GM19240 (cell line): ENCODE measurements around the gene DEXI.
"Not testable (repeated sequence)": the region's sequence is repeated elsewhere in the genome, so short reads cannot be mapped to it uniquely, and the experiment has no call there.

Experiments
- DNase-seq: peaks from one replicate; pipeline ENCODE4 v3.0.0; 2011; ENCODE audit warnings: low spot score; ENCODE audit not compliant: insufficient read length

Gene DEXI

GRCh38 chr16:10969615-10970014 lies 27.3 kb upstream of the DEXI start:
- DNase-seq, result no peak

GRCh38 chr16:10968498-10968897 lies 26.2 kb upstream of the DEXI start:
- no peak for DNase-seq

DNA sequence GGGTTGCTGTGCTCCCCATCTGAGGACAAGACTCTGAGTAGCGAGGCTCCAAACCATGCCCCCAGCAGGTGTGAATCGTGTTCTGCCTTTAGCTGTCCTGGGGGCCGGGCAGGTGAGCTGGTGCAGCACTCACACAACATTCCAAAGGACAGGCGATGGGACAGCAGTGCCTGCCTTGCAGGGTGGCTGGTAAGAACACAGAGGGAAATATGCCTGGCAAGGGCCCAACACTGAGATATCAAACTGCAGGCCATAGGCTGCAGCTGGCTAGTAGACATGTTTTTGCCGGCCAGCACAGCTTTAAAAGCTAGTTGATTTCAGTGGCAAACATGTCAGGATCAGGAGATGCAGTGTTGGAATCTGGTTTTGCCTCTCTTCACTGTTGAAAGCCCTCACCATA lies 25.7 kb upstream of the DEXI start:
- no peak for DNase-seq

- DNase-seq, result not testable (repeated sequence)
These were observed 24.3 kb upstream of the DEXI start for GRCh38 chr16:10966559-10966958.

GRCh38 chr16:10966129-10966528 lies 23.9 kb upstream of the DEXI start:
- no peak for DNase-seq

DNA sequence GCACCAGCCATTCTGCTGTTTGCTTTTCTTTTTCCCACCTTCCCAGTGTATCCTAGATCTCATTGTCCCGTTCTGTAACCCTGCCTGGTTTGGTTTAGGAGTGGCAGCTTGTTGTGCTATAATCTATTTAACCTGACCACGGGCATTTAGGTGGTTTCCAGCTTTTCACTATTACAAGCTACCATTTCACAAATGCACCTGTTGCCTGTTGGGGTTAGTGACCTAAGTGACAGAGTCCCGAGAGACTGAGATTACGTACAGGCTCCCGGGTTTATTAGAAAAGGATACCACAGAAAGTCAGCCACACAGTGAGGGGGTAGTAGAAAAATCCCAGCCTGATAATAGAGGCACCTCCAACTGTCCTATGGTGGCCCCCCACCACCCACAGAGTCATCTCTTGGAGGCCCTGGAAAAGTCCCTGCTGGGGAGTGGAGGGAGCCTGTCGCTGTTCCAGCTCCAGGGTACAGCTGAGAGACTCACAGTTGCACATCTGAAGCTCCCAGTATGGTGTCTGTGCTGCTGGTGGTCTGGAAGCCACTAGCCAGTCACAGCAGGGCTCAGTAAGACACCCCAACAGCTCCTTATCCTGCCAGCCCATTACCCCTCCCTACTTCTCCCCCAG lies 23.3 kb upstream of the DEXI start:
- DNase-seq, result no peak

- DNase-seq, result no peak
These were observed 22.6 kb upstream of the DEXI start for GRCh38 chr16:10964891-10965326.

- DNase-seq, result peak; percentile 70
These were observed 22.0 kb upstream of the DEXI start for GRCh38 chr16:10964039-10964890.

DNA sequence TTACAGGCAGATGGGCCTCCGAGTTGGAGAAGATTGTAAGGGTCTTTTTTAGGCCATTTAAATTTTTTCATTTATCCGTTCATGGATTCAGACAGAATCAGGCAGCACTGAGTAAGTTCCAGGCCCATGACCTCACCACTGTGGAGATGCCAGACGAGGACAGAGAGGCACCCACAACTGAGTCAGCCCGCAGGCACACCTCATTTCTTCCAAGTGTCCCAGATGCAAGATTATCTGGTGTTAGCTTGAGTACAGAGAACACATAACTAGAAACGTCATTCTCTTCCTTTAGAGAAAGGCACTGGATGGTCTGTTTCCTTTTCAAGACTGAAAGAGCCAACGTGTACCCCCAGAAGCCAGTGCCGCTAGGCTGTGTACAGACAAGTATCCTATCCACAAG lies 19.0 kb upstream of the DEXI start:
- DNase-seq, result no peak

- no peak for DNase-seq
These were observed 16.9 kb upstream of the DEXI start for GRCh38 chr16:10959161-10959560.

- DNase-seq, result no peak
These were observed 15.7 kb upstream of the DEXI start for GRCh38 chr16:10957771-10958482.

DNA sequence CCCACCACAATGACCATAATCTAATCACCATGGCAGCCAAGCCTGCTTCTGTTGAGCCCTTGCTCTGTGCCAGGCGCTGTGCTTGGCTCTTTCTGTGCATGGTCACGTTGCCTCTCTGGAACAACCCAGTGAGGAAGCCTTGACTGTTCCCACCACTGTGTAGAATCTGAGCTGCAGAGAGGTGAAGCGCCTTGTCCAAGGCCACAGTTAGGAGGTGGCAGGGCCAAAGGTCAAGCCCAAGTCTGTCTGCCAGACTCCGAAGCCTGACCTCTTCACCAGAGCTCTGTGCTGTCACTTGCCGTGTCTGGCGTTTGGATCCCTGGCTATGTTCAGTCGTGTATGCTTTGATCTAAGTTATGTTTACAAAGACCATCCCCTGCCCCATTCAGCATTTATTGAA lies 12.6 kb upstream of the DEXI start:
- DNase-seq, result no peak

DNA sequence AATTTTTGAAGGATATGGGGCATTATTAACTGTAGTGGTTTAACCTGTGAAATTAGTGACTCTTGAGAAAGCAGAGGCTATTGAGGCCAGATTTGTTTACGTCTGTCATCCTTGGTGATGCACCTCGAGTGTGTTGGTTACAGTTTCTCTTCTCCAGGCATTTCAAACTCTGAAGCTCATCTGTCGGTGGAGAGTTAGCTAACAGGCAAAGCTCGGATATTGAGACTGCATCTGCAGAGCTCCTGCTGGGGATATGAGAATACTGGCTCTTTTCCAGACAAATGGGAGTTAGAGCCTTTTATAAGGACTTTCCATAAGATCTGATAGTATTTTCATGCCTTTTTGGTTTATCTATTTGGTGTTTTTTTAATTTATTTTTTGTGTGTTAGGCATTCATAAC lies 8.8 kb upstream of the DEXI start:
- DNase-seq, result no peak

DNA sequence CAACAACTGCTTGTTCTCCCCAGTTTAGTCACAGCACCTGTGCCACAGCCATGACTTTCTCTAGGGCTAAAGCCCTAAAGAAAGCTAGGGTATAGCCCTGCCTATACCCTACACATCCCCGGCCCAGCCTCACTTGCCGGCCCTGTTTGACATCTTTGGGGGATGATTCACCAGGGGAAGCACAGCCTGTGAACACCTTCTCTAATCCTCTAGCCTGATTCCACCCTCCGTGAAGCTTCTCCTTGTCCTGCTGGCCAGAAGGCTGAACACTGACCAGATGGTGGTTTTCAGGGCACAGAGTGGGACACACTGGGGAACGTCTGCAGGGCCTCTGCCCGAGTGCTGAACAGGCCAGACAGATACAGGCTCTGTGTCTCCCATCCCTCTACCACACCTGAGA lies 8.1 kb upstream of the DEXI start:
- DNase-seq, result no peak

DNA sequence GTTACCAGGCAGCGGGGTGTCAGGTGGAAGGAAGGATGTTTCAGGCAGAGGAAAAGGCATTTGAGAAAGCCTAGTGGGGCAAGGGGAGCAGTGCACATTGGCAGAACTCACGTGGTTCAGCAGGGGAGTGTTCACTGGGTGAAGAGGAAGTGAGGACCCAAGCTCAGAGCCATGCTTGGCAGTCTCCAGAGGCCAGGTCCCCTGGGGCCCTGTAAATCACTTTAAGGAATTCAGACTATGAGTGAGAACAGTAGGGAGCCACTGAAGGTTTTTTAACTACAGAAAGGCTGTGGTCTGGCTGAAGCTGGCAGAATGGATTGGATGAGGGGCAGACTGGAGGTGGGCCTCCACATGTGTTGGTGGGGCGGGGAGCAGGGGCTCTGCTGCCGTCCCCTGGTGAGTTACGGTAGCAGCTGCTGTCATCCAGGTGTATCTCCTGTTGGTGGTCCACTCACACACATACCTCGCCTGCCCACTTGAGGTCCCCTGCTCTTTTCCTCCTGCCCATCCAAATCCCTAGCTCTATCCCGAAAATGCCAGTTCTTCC lies 7.2 kb upstream of the DEXI start:
- no peak for DNase-seq

DNA sequence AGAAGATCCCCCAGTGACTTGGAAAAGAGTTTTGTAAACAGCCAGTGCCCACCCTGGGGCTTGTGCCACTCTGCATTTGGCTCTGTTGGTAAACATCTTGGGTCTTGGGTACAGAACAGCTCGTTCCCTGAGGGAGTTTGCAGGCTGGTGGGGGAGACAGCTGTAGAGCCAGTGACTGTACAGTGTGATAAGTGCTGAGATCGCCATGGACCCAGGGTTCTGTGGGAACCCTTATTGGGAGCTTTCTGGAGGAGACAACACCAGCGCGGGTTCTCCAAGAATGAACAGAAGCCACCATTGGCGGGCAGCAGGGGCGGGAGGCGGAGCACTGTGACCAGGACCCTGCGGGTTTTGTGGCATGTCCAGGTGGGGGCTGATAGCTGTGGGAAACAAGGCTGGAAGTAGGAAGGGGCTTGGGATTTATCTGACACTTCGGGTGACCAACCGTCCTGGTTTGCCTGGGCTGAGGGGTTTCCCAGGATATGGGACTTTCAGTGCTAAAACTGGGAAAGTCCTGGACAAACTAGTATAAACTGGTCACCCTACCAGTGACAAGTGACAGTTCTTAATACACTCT lies 5.0 kb upstream of the DEXI start:
- no peak for DNase-seq

- no peak for DNase-seq
These were observed 4.0 kb upstream of the DEXI start for GRCh38 chr16:10946308-10946707.

DNA sequence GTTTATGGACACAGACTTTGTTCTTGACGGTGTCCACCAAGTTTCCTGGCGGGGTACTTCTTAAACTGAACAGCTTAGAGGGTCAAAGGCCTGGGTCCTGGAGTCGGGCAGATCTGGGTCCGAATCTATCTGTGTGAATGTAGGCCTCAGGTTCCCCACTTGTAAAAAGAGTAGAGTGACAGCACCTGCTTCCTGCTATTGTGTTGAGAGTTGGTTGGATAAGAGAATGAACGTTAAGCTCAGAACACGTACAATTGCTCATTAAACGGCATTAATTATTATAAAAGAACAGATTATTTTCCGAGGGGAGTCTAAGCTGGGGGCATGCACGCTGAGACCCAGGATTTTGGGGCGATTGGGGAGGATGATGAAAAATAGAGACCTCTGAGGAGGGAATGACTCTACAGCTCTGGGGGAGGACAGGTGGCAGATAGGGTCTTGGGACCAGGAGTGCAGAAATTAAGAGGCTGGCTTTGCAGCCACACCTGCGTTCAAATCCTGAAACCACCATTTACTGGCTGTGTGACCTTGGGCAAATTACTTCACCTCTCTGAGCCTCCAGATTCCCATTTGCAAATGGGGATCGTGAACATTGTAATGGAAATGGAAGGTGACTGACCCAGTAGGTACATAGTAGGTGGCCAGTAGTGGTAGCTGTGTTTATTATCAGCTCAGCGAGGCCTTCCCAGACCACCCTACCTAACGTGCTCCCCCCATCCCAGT lies 3.0 kb upstream of the DEXI start:
- DNase-seq, result no peak

GRCh38 chr16:10944249-10945064 lies 2.2 kb upstream of the DEXI start, which contains the start of gene CLEC16A:
TSS of gene CLEC16A (plus strand) at chr16:10944564. CDS start at chr16:10944718, 154 bp downstream.
- DNase-seq, result peak; percentile 89

- DNase-seq, result no peak
These were observed 741 bp upstream of the DEXI start for GRCh38 chr16:10943064-10943353.
